GM06990 (cell line): ENCODE measurements around the gene UBL5.

ENCODE experiments used
- DNase-seq: peaks from one replicate; pipeline ENCODE4 v3.0.0-alpha.2; 2011; ENCODE audit not compliant: insufficient read length; ENCODE audit errors: extremely low read depth
- H3K27me3 ChIP-seq: replicated peaks from 2 replicates; pipeline ENCODE4 v1.6.0; 2011; ENCODE audit warnings: low read length; ENCODE audit not compliant: control insufficient read depth, insufficient read depth
- H3K36me3 ChIP-seq: 2 replicates; pipeline ENCODE4 v1.5.1; 2011; ENCODE audit warnings: low read length; ENCODE audit not compliant: control insufficient read depth, insufficient read depth
- H3K4me3 ChIP-seq: replicated peaks from 2 replicates; pipeline ENCODE4 v1.5.1; 2011; ENCODE audit warnings: low read depth, mild to moderate bottlenecking, control low read depth, low read length
- TF ChIP-seq, protein P1 (sequence below): IDR thresholded peaks from 2 replicates; pipeline ENCODE4 v1.5.1; 2011; ENCODE audit warnings: low read length, control low read depth, mild to moderate bottlenecking, inconsistent platforms; ENCODE audit not compliant: insufficient read depth, poor library complexity, severe bottlenecking

Gene UBL5

DNA sequence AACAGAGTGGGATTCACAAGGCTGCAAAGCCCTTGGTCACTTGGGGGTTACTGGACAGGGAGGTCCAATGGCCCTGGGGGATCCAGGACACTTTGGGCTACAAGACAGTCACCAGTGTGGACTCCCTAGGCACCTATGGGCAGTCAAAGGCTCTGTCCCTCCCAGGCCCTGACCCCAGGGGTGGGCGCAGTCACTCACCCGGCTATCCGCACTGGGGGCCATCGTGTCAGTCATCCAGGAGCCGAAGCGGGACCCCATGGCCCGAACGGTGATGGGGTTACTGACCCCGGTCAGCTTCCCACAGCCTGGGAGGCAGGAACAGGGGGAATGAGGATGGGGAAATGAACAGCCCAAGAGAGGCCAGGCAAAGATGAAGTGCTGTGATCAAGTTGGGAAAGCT is 28.9 kb downstream of the UBL5 start:
- TF ChIP-seq, protein P1, sequence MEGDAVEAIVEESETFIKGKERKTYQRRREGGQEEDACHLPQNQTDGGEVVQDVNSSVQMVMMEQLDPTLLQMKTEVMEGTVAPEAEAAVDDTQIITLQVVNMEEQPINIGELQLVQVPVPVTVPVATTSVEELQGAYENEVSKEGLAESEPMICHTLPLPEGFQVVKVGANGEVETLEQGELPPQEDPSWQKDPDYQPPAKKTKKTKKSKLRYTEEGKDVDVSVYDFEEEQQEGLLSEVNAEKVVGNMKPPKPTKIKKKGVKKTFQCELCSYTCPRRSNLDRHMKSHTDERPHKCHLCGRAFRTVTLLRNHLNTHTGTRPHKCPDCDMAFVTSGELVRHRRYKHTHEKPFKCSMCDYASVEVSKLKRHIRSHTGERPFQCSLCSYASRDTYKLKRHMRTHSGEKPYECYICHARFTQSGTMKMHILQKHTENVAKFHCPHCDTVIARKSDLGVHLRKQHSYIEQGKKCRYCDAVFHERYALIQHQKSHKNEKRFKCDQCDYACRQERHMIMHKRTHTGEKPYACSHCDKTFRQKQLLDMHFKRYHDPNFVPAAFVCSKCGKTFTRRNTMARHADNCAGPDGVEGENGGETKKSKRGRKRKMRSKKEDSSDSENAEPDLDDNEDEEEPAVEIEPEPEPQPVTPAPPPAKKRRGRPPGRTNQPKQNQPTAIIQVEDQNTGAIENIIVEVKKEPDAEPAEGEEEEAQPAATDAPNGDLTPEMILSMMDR = no peak
- no peaks in the 10 kb centered on the region for H3K36me3 ChIP-seq

DNA sequence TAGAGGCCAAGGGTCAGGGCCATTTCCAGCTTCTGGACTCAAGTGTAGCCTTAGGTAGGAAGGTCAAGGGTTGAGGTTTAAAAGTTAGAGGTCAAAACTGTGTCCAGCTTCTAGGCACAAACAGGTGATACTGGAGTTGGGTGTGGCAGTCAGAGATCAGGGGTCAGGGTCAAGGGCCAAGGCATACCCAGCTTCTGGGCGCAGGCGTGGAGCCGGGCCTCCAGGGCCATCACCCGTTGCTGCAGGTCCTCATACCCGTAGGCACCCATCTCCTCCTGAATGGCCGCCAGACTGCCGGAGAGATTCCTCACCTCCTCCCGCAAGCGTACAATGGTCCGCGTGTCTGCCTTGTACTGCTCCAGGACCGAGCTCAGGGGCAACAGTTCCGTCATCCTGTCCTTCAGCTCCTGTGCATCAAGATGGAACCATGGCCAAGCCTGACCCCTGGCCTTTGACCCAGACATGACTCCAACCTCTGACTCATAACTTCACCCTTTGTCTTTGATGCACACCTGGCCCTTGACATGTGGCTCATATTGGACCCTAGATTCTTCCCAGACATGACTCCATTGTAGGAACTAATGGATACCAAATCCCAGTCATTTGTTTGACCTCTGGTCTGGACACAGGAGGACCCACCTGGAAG is 29.5 kb downstream of the UBL5 start:
- TF ChIP-seq, protein P1 = no peak
- Histone ChIP-seq H3K36me3 (no peaks in the 10 kb centered on the region), H3K4me3 (no peak overlapping the region), H3K27me3 (no peaks in the 10 kb centered on the region)
- DNase-seq = no peak

More for the DNA sequence above, 28.9 kb downstream of the UBL5 start:
- Histone ChIP-seq H3K27me3 (no peaks in the 10 kb centered on the region), H3K4me3 (no peak overlapping the region)
- no peak for DNase-seq

- H3K4me3 ChIP-seq = no peak overlapping the region
- DNase-seq = no peak
- no peaks in the 10 kb centered on the region for H3K36me3 ChIP-seq
- TF ChIP-seq, protein P1 = no peak
- no peaks in the 10 kb centered on the region for H3K27me3 ChIP-seq
Observed at GRCh38 chr19:9857920-9858746, 30.4 kb downstream of the UBL5 start.

GRCh38 chr19:9858766-9859165 is 31.0 kb downstream of the UBL5 start:
- Histone ChIP-seq H3K36me3 (no peaks in the 10 kb centered on the region), H3K4me3 (no peak overlapping the region), H3K27me3 (no peaks in the 10 kb centered on the region)
- no peak for DNase-seq
- TF ChIP-seq, protein P1 = no peak

GRCh38 chr19:9860407-9860806 is 32.7 kb downstream of the UBL5 start:
- no peaks in the 10 kb centered on the region for H3K27me3 ChIP-seq
- no peaks in the 10 kb centered on the region for H3K36me3 ChIP-seq
- DNase-seq = no peak
- no peak overlapping the region for H3K4me3 ChIP-seq
- TF ChIP-seq, protein P1 = no peak
